Measurements from ENCODE around the gene NPIPB9.
"Not testable (repeated sequence)": the region's sequence is repeated elsewhere in the genome, so short reads cannot be mapped to it uniquely, and the experiment has no call there.

DNA sequence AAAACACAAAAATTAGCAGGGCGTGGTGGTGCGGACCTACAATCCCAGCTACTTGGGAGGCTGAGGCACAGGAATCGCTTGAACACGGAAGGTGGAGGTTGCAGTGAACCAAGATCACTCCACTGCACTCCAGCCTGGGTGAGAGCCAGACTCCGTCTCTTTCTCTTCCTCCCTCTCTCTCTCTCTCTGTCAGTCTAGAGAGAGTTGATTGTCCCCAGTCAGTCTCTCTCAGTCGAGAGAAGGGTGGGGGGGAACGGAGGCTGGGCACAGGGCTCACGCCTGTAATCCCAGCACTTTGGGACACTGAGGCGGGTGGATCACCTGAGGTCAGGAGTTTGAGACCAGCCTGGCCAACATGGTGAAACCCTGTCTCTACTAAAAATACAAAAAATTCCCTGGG is 10.3 kb upstream of the NPIPB9 start:
- TF ChIP-seq SETDB1 (IDR thresholded peaks at IDR 0.05; ENCODE audit: insufficient read length, low read length); KLF10 (tag by site-specific recombination; IDR thresholded peaks at IDR 0.05); ZNF324 (tag by site-specific recombination; IDR thresholded peaks at IDR 0.05); ZNF623 (tag by site-specific recombination; IDR thresholded peaks at IDR 0.05); KLF9 (tag by site-specific recombination; IDR thresholded peaks at IDR 0.05; ENCODE audit: low read depth); ZNF596 (tag by site-specific recombination; IDR thresholded peaks at IDR 0.05): not testable (repeated sequence)
- TF ChIP-seq, protein P1, sequence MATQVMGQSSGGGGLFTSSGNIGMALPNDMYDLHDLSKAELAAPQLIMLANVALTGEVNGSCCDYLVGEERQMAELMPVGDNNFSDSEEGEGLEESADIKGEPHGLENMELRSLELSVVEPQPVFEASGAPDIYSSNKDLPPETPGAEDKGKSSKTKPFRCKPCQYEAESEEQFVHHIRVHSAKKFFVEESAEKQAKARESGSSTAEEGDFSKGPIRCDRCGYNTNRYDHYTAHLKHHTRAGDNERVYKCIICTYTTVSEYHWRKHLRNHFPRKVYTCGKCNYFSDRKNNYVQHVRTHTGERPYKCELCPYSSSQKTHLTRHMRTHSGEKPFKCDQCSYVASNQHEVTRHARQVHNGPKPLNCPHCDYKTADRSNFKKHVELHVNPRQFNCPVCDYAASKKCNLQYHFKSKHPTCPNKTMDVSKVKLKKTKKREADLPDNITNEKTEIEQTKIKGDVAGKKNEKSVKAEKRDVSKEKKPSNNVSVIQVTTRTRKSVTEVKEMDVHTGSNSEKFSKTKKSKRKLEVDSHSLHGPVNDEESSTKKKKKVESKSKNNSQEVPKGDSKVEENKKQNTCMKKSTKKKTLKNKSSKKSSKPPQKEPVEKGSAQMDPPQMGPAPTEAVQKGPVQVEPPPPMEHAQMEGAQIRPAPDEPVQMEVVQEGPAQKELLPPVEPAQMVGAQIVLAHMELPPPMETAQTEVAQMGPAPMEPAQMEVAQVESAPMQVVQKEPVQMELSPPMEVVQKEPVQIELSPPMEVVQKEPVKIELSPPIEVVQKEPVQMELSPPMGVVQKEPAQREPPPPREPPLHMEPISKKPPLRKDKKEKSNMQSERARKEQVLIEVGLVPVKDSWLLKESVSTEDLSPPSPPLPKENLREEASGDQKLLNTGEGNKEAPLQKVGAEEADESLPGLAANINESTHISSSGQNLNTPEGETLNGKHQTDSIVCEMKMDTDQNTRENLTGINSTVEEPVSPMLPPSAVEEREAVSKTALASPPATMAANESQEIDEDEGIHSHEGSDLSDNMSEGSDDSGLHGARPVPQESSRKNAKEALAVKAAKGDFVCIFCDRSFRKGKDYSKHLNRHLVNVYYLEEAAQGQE (tag by site-specific recombination; IDR thresholded peaks at IDR 0.05) = not testable (repeated sequence)
- TF ChIP-seq, protein P2, sequence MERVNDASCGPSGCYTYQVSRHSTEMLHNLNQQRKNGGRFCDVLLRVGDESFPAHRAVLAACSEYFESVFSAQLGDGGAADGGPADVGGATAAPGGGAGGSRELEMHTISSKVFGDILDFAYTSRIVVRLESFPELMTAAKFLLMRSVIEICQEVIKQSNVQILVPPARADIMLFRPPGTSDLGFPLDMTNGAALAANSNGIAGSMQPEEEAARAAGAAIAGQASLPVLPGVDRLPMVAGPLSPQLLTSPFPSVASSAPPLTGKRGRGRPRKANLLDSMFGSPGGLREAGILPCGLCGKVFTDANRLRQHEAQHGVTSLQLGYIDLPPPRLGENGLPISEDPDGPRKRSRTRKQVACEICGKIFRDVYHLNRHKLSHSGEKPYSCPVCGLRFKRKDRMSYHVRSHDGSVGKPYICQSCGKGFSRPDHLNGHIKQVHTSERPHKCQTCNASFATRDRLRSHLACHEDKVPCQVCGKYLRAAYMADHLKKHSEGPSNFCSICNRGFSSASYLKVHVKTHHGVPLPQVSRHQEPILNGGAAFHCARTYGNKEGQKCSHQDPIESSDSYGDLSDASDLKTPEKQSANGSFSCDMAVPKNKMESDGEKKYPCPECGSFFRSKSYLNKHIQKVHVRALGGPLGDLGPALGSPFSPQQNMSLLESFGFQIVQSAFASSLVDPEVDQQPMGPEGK (tag by site-specific recombination; IDR thresholded peaks at IDR 0.05) = not testable (repeated sequence)
- TF ChIP-seq, protein P3, sequence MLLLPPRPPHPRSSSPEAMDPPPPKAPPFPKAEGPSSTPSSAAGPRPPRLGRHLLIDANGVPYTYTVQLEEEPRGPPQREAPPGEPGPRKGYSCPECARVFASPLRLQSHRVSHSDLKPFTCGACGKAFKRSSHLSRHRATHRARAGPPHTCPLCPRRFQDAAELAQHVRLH (tag by site-specific recombination; IDR thresholded peaks at IDR 0.05) = not testable (repeated sequence)
